Measurements from ENCODE around the gene NPC1. TPM values are rescaled to one million over a fixed set of nuclear protein-coding genes. Genes with fewer than 3 reads are reported as not detected.
"Not testable (repeated sequence)": the region's sequence is repeated elsewhere in the genome, so short reads cannot be mapped to it uniquely, and the experiment has no call there.

Gene NPC1
- total RNA-seq, 1 donor from 2014 or later, result 36.5 TPM

- no peaks in the 10 kb centered on the region for H3K27me3 Mint-ChIP-seq
- POLR2A ChIA-PET, result interaction anchor here (0.6 to 5.2 kb wide), 7 partner anchors 10 to 364 kb away, joined by 3 to 36 read pairs (median 6); partner anchors contain the start of genes CABLES1 and RIOK3
- peak overlapping the region; percentile 52 for H3K4me3 Mint-ChIP-seq
- H3K4me1 Mint-ChIP-seq, result peaks cover 75% of the 10 kb centered on the region
- H3K9me3 Mint-ChIP-seq, result no peaks in the 10 kb centered on the region
- CTCF ChIA-PET, result interaction anchor here (0.7 to 4.9 kb wide), 14 partner anchors 10 to 90 kb away, joined by 3 to 28 read pairs (median 4); no protein-coding TSS in a partner anchor
- peaks cover 3% of the 10 kb centered on the region for H3K36me3 Mint-ChIP-seq (ENCODE audit: low read depth)
- DNase-seq (no peak), ATAC-seq (ENCODE audit: low read depth) (no peak)
- peak overlapping the region; percentile 75 for H3K27ac Mint-ChIP-seq
- intact Hi-C loops (cut with micrococcal nuclease), result loop anchor here (1.0 to 2.0 kb wide), 3 partner anchors 10 to 19 kb away; no protein-coding TSS in a partner anchor
- no peak for TF ChIP-seq CTCF (IDR thresholded peaks at IDR 0.05)
Measured at GRCh38 chr18:23498117-23498516, 88.2 kb downstream of the NPC1 start.

- Mint-ChIP-seq H3K4me3 (peak overlapping the region; percentile 85), H3K27me3 (no peaks in the 10 kb centered on the region), H3K9me3 (no peaks in the 10 kb centered on the region), H3K4me1 (peaks cover 62% of the 10 kb centered on the region), H3K36me3 (ENCODE audit: low read depth) (peaks cover 5% of the 10 kb centered on the region), H3K27ac (peak overlapping the region; percentile 93)
- intact Hi-C loops (cut with micrococcal nuclease), result no loop called here
- ATAC-seq (ENCODE audit: low read depth), result peak; percentile 40
- no peak for DNase-seq
- ChIA-PET CTCF (interaction anchor here (0.7 to 4.9 kb wide), 5 partner anchors 8 to 42 kb away, joined by 3 to 28 read pairs (median 4); partner anchors contain the start of gene RIOK3), POLR2A (interaction anchor here (0.7 to 5.2 kb wide), 7 partner anchors 8 to 563 kb away, joined by 3 to 36 read pairs (median 4); partner anchors contain the start of genes RBBP8 and RIOK3)
- TF ChIP-seq CTCF (IDR thresholded peaks at IDR 0.05), result no peak
Measured at GRCh38 chr18:23495723-23496440, 90.4 kb downstream of the NPC1 start.

GRCh38 chr18:23494992-23495391 lies 91.3 kb downstream of the NPC1 start:
- H3K27me3 Mint-ChIP-seq, result no peaks in the 10 kb centered on the region
- H3K36me3 Mint-ChIP-seq (ENCODE audit: low read depth), result peaks cover 6% of the 10 kb centered on the region
- peaks cover 64% of the 10 kb centered on the region for H3K4me1 Mint-ChIP-seq
- POLR2A ChIA-PET, result interaction anchor here (0.8 to 2.0 kb wide), 2 partner anchors 10 to 42 kb away, joined by 4 to 10 read pairs; partner anchors contain the start of gene RIOK3
- CTCF ChIA-PET, result no interaction called here
- intact Hi-C loops (cut with micrococcal nuclease), result no loop called here
- no peak for DNase-seq
- peak overlapping the region; percentile 93 for H3K27ac Mint-ChIP-seq
- no peak for ATAC-seq (ENCODE audit: low read depth)
- peak overlapping the region; percentile 85 for H3K4me3 Mint-ChIP-seq
- no peaks in the 10 kb centered on the region for H3K9me3 Mint-ChIP-seq
- TF ChIP-seq CTCF (IDR thresholded peaks at IDR 0.05), result no peak

- ChIA-PET POLR2A (interaction anchor here (0.6 to 1.6 kb wide), 2 partner anchors 15 to 41 kb away, joined by 3 to 6 read pairs; partner anchors contain the start of gene RIOK3), CTCF (no interaction called here)
- intact Hi-C loops (cut with micrococcal nuclease), result no loop called here
- TF ChIP-seq CTCF (IDR thresholded peaks at IDR 0.05), result no peak
- DNase-seq (no peak), ATAC-seq (ENCODE audit: low read depth) (no peak)
- Mint-ChIP-seq H3K27ac (no peak overlapping the region), H3K27me3 (no peaks in the 10 kb centered on the region), H3K4me1 (peaks cover 60% of the 10 kb centered on the region), H3K9me3 (no peaks in the 10 kb centered on the region), H3K36me3 (ENCODE audit: low read depth) (peaks cover 6% of the 10 kb centered on the region), H3K4me3 (no peak overlapping the region)
Measured at GRCh38 chr18:23493654-23494053, 92.7 kb downstream of the NPC1 start.

GRCh38 chr18:23489586-23489985 lies 96.7 kb downstream of the NPC1 start:
- H3K9me3 Mint-ChIP-seq; ATAC-seq (ENCODE audit: low read depth); H3K36me3 Mint-ChIP-seq (ENCODE audit: low read depth); DNase-seq; H3K27me3 Mint-ChIP-seq; intact Hi-C loops (cut with micrococcal nuclease); CTCF ChIA-PET: not testable (repeated sequence)
- Mint-ChIP-seq H3K4me3 (peak overlapping the region; percentile 19), H3K4me1 (peaks cover 51% of the 10 kb centered on the region), H3K27ac (peak overlapping the region; percentile 59)
- POLR2A ChIA-PET, result interaction anchor here (0.7 to 1.0 kb wide), 2 partner anchors 9 to 264 kb away, joined by 3 to 5 read pairs; no protein-coding TSS in a partner anchor

Data from activated B cell treated with CpG ODN at 0.5 μM for 24 hours (primary cell).